ENCODE data around the gene CXCL8. TPM values are rescaled to one million over a fixed set of nuclear protein-coding genes. Genes with fewer than 3 reads are reported as not detected.

CXCL8 gene
- total and polyA plus RNA-seq, 4 donors = 1.1 to 15.7 (median 1.9) TPM

DNA sequence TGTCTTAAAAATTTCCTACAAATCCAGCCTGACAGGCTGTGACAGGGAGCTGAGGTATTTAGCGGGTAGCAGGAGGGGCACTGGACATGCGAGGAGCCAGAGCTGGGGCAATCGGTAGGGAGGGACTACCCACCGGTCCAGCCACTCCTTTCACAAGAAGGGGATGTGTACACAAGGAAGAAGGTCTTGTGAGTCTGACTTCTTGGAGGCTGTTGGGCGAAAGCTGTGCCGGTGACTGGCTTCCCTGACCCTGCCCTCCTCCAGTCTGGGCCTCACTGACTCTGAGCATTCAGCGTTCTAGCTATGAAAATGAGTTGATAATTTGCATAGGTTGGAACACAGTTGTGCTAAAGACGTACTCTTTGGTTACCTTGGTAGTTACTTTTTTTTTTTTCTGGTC lies 12.7 kb upstream of the CXCL8 start:
- Histone ChIP-seq H3K4me3 (ENCODE audit: low read depth, low read length) (no peak overlapping the region), H3K4me1 (ENCODE audit: control insufficient read depth, insufficient read depth, low read length) (no peaks in the 10 kb centered on the region), H3K36me3 (ENCODE audit: control insufficient read depth, insufficient read depth, low read length) (no peaks in the 10 kb centered on the region), H3K27ac (ENCODE audit: low read depth, low read length) (no peak overlapping the region), H3K27me3 (ENCODE audit: control insufficient read depth, insufficient read depth, low read length) (no peaks in the 10 kb centered on the region), H3K9me3 (ENCODE audit: control insufficient read depth, insufficient read depth, low read length) (no peaks in the 10 kb centered on the region)
- 92% methylated on average over 6 of the region's 8 CpGs for WGBS (ENCODE audit: insufficient coverage)
- no peak for DNase-seq (ENCODE audit: low read depth in 4 of 6, low spot score in 6 of 6)

DNA sequence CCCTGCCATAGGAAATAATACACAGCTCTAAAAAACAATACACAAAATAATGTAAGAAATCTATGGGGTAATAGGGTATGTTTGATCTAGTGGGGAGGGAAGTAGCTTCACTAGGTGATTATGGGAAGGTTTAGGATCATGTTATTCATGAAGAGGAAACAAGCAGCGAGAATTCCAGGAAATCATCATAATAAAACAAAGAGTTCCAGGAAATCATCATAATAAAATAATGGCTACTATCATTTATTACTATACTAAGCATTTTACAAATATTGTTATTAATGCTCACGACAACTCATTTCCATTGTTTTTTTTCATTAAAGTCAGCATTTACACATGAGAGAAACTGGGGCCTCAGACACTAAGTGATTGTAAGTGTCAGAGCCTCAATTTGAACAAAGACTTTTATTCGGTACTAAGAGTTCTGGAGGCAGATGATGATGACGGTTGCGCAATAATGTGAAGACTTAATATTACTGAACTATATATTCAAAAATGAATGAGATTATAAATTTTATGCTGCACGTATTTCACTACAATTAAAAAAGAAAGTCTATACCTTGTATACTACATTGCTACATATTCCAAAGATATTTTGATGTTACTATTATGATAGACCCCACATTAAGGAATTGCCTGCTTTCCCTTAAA lies 12.2 kb upstream of the CXCL8 start:
- Histone ChIP-seq H3K4me3 (ENCODE audit: low read depth, low read length) (no peak overlapping the region), H3K9me3 (ENCODE audit: control insufficient read depth, insufficient read depth, low read length) (no peaks in the 10 kb centered on the region), H3K4me1 (ENCODE audit: control insufficient read depth, insufficient read depth, low read length) (no peaks in the 10 kb centered on the region), H3K27ac (ENCODE audit: low read depth, low read length) (no peak overlapping the region), H3K27me3 (ENCODE audit: control insufficient read depth, insufficient read depth, low read length) (no peaks in the 10 kb centered on the region), H3K36me3 (ENCODE audit: control insufficient read depth, insufficient read depth, low read length) (no peaks in the 10 kb centered on the region)
- no peak for DNase-seq (ENCODE audit: low read depth in 4 of 6, low spot score in 6 of 6)
- no CpG with 5 or more reads among the region's 6 CpGs for WGBS (ENCODE audit: insufficient coverage)

DNA sequence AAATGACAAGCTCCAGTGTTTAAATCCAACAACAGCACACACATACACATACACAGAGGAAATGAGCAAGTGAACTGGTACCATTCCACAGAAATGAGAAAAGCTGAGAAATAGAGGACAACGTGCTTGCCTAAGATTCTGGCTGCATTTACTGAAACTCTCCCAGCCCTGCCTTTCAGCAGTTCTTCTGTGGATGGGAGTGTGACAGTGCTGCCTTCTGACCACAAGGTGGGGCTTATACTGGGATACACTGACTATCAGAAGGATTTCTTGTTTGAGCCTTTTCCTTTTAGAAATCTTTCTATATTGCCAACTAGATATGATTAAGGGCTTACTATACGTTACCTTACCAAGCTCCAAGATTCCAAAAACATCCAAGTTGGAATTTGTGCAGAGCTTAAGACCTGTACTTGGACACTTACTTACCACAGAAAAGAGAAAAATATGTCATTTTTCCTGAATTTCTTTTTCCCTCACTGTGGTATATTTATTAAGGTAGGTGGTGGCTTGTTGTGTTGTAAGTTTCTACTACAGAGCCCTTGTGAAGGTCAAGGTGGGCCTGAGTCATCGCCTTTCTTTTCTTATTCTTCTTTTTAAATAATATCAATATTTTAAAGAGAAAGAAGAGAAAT lies 10.7 kb upstream of the CXCL8 start:
- Histone ChIP-seq H3K4me3 (ENCODE audit: low read depth, low read length) (no peak overlapping the region), H3K4me1 (ENCODE audit: control insufficient read depth, insufficient read depth, low read length) (no peaks in the 10 kb centered on the region), H3K27ac (ENCODE audit: low read depth, low read length) (no peak overlapping the region), H3K36me3 (ENCODE audit: control insufficient read depth, insufficient read depth, low read length) (no peaks in the 10 kb centered on the region), H3K27me3 (ENCODE audit: control insufficient read depth, insufficient read depth, low read length) (no peaks in the 10 kb centered on the region), H3K9me3 (ENCODE audit: control insufficient read depth, insufficient read depth, low read length) (no peaks in the 10 kb centered on the region)
- 20% methylated on average over 2 of the region's 3 CpGs for WGBS (ENCODE audit: insufficient coverage)
- DNase-seq (ENCODE audit: low read depth in 4 of 6, low spot score in 6 of 6) = peak; percentile 33 to 90 (median 44)

DNA sequence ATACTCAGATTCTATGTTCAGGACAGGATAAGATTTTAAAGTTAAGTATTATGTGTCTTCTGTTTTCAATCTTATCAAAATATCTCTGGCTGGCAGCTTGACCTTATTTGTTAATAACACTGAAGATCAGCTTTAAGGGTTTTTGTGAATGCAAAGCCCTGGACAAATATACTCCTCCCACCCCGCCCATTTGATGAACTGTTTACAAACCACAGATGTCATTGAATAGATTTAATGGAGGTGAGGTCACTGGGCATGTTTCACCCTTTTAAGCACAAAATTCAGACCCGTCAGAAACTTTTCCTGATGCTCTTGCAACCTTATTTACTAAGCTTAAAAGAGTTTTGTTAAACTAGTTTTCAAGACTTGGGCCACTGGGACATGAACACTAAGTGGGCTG lies 10.1 kb upstream of the CXCL8 start:
- DNase-seq (ENCODE audit: low read depth in 4 of 6, low spot score in 6 of 6) = no peak
- H3K4me3 ChIP-seq (ENCODE audit: low read depth, low read length) = no peak overlapping the region
- no peaks in the 10 kb centered on the region for H3K36me3 ChIP-seq (ENCODE audit: control insufficient read depth, insufficient read depth, low read length)
- no peaks in the 10 kb centered on the region for H3K9me3 ChIP-seq (ENCODE audit: control insufficient read depth, insufficient read depth, low read length)
- no peaks in the 10 kb centered on the region for H3K27me3 ChIP-seq (ENCODE audit: control insufficient read depth, insufficient read depth, low read length)
- H3K27ac ChIP-seq (ENCODE audit: low read depth, low read length) = no peak overlapping the region
- WGBS (ENCODE audit: insufficient coverage) = no CpG with 5 or more reads among the region's 2 CpGs
- H3K4me1 ChIP-seq (ENCODE audit: control insufficient read depth, insufficient read depth, low read length) = no peaks in the 10 kb centered on the region

DNA sequence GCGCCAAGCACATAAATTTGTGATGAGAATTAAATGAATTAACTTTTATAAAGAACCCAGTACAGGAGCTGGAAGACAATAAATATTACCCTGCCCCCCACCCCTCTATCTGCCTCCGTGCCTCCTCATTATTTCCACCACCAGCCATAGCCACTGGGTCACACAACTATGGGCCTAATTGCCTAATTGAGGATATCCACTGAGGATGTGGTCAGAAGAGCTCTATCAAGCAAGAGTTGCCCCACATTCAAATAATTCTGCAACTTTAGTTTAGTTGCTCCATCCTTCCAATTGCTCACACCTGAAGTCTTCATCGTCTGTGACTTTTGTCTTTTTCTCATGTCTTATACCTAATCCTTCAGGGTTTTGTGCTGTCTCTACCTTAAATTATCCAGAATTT lies 9.5 kb upstream of the CXCL8 start:
- Histone ChIP-seq H3K4me3 (ENCODE audit: low read depth, low read length) (no peak overlapping the region), H3K27ac (ENCODE audit: low read depth, low read length) (no peak overlapping the region), H3K27me3 (ENCODE audit: control insufficient read depth, insufficient read depth, low read length) (no peaks in the 10 kb centered on the region), H3K4me1 (ENCODE audit: control insufficient read depth, insufficient read depth, low read length) (no peaks in the 10 kb centered on the region), H3K36me3 (ENCODE audit: control insufficient read depth, insufficient read depth, low read length) (no peaks in the 10 kb centered on the region), H3K9me3 (ENCODE audit: control insufficient read depth, insufficient read depth, low read length) (no peaks in the 10 kb centered on the region)
- WGBS (ENCODE audit: insufficient coverage) = 60% methylated on average over 2 of the region's 3 CpGs
- DNase-seq (ENCODE audit: low read depth in 4 of 6, low spot score in 6 of 6) = no peak

DNA sequence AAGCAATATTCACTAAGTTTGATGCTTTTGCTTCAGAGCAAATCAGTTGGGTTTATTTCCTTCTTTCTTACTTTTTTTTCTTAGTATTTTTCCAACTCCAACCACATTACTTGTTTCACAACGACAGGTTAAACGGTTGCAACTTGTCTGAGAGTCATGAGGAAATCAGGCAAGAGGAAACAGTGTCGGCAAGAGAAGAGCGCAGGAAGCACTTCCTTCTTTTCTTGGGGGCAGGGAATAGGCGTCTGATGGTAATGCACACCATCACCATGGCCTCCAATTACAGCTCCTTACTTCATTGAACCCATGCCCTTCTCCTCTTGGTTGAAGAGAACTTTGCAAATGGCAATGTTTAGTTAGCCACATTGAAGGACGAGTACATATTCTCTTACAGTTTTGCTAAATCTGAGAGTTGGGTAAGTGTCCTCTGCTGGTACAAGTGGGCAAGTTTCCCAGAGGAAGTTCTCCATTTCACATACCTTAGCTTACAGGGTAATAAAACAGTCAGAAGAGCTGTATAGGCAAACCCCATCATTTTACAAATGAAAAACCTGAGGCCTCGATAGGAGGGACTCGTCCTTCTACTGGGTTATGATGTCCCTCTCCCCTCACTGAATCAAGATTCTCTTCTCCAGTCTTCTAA lies 8.3 kb upstream of the CXCL8 start:
- Histone ChIP-seq H3K27ac (ENCODE audit: low read depth, low read length) (no peak overlapping the region), H3K27me3 (ENCODE audit: control insufficient read depth, insufficient read depth, low read length) (no peaks in the 10 kb centered on the region), H3K9me3 (ENCODE audit: control insufficient read depth, insufficient read depth, low read length) (no peaks in the 10 kb centered on the region), H3K4me1 (ENCODE audit: control insufficient read depth, insufficient read depth, low read length) (no peaks in the 10 kb centered on the region), H3K4me3 (ENCODE audit: low read depth, low read length) (no peak overlapping the region), H3K36me3 (ENCODE audit: control insufficient read depth, insufficient read depth, low read length) (no peaks in the 10 kb centered on the region)
- peak in 1 of 6 donors; percentile 8 for DNase-seq (ENCODE audit: low read depth in 4 of 6, low spot score in 6 of 6)
- 84% methylated on average over 3 of the region's 8 CpGs for WGBS (ENCODE audit: insufficient coverage)

DNA sequence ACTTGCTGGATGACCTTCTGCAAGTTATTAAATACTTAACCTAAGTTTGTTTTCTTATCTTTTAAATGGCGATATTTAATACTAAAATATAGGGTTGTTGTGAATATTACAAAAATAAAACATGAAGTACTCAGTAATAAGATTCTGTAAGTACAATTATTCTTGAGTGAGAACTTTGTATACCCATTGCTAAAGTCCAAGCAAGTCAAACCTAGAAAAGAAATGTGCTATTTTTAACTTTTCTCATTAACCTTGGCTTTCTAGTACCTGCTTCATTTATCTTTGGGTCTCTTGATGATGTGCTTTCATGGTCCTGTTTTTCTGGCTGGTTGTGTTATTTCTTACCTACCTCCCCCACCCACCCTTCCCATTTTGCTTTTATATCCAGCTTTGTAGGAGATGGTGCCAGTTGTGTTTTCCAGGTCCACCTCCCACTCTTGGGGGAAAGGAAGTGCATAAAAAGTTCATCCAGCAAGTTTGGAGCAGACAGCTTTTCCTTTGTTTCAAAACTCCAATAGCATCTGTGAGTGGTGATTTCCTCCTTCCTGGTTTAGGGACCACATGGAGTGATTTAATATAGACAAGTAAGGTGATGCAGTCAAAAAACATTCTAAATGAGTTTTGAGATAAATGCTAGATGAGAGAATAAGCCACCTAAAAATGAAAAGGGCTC lies 7.5 kb upstream of the CXCL8 start:
- H3K36me3 ChIP-seq (ENCODE audit: control insufficient read depth, insufficient read depth, low read length) = no peaks in the 10 kb centered on the region
- WGBS (ENCODE audit: insufficient coverage) = no CpG with 5 or more reads among the region's 1 CpG
- no peak for DNase-seq (ENCODE audit: low read depth in 4 of 6, low spot score in 6 of 6)

DNA sequence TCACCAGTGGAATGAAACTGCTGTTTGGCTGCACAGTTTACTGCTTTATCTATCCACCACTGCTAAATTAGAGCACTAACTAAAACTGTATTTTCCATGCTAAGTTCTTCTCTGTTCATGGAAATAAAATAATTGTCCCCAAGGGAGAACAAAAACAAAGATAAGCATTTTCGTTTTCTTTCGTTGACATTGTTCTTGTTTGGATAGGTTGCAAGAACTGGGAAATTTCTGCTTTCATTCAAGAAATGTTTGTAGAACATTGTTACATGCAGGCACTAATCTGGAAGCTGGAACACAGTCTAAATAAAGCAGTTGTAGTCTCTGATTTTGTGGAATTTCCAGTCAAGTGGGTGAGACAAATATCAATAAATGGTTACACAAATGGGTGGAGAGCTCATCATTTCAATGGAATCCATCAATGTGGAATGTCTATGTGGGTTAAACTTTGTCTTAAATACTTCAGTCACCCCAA lies 5.8 kb upstream of the CXCL8 start:
- Histone ChIP-seq H3K36me3 (ENCODE audit: control insufficient read depth, insufficient read depth, low read length) (no peaks in the 10 kb centered on the region), H3K27me3 (ENCODE audit: control insufficient read depth, insufficient read depth, low read length) (no peaks in the 10 kb centered on the region), H3K4me3 (ENCODE audit: low read depth, low read length) (no peak overlapping the region), H3K9me3 (ENCODE audit: control insufficient read depth, insufficient read depth, low read length) (no peaks in the 10 kb centered on the region), H3K27ac (ENCODE audit: low read depth, low read length) (peak overlapping the region; percentile 43), H3K4me1 (ENCODE audit: control insufficient read depth, insufficient read depth, low read length) (no peaks in the 10 kb centered on the region)
- 83% methylated on average over 2 of the region's 2 CpGs for WGBS (ENCODE audit: insufficient coverage)
- DNase-seq (ENCODE audit: low read depth in 4 of 6, low spot score in 6 of 6) = peak in 1 of 6 donors; percentile 39

More for the DNA sequence above, 7.5 kb upstream of the CXCL8 start:
- Histone ChIP-seq H3K27ac (ENCODE audit: low read depth, low read length) (no peak overlapping the region), H3K4me3 (ENCODE audit: low read depth, low read length) (no peak overlapping the region), H3K9me3 (ENCODE audit: control insufficient read depth, insufficient read depth, low read length) (no peaks in the 10 kb centered on the region), H3K27me3 (ENCODE audit: control insufficient read depth, insufficient read depth, low read length) (no peaks in the 10 kb centered on the region), H3K4me1 (ENCODE audit: control insufficient read depth, insufficient read depth, low read length) (no peaks in the 10 kb centered on the region)

DNA sequence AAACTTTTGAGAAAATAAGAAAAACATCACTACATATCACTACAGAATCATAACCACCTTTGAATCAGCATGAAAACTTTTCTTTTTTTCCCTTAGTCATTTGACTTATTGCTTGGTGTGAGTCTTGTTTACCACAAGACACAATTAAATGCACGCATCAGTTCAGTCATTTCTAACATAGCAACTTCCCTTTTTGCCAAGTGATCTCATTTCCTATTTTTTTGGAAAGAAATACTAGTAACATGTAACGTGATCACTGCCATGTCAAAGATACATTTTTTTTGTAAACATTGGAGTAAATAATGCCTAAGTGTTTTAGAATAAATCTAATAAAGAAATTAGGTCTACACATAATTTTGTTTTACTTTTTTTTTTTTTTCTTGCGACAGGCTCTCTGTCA lies 5.1 kb upstream of the CXCL8 start:
- WGBS (ENCODE audit: insufficient coverage) = no CpG with 5 or more reads among the region's 3 CpGs
- DNase-seq (ENCODE audit: low read depth in 4 of 6, low spot score in 6 of 6) = no peak

More for the DNA sequence above, 5.1 kb upstream of the CXCL8 start:
- Histone ChIP-seq H3K9me3 (ENCODE audit: control insufficient read depth, insufficient read depth, low read length) (no peaks in the 10 kb centered on the region), H3K4me1 (ENCODE audit: control insufficient read depth, insufficient read depth, low read length) (no peaks in the 10 kb centered on the region), H3K36me3 (ENCODE audit: control insufficient read depth, insufficient read depth, low read length) (no peaks in the 10 kb centered on the region), H3K27ac (ENCODE audit: low read depth, low read length) (no peak overlapping the region), H3K27me3 (ENCODE audit: control insufficient read depth, insufficient read depth, low read length) (no peaks in the 10 kb centered on the region), H3K4me3 (ENCODE audit: low read depth, low read length) (no peak overlapping the region)
